ENCODE measurements around the gene DHRS2.
"Not testable (repeated sequence)": the region's sequence is repeated elsewhere in the genome, so short reads cannot be mapped to it uniquely, and the experiment has no call there.

The DHRS2 gene

DNA sequence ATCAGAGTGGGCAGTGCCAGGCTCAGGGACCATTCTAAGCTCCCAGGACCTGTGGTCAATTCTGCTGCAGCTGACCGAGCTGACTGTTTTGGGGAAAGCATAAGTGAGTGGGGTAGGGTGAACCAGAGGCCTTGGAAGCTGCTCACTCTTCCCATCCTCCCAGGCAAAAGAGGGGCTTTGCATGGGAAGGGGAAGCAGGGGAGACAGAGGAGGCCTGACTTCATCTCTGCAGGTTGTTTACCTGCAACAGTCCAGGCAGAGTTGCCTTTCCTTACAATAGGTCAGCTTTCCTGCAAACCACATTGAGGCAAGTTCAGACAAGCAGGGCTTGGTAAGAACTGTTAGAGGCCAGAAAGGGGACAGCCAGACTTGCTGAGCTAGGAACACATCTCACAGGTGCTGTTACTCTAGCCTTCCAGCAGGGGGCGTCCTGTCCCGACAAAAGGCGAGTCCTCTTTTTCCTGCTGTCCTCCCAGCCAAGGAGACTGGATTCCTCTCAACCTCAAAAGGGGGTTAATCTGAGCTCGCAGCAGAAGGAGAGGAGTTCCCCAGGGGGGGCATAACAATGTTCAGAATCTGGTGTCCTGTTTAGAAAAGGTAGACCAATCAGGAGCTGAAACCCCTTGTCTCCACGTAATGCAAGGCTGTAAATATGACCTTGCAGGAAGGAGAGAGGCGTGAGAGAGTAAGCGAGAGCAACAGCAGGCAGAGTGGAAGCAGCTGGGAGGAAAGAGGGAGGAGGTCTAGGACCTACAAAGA, 4.3 kb upstream of the DHRS2 start:
- TF ChIP-seq, protein P1, sequence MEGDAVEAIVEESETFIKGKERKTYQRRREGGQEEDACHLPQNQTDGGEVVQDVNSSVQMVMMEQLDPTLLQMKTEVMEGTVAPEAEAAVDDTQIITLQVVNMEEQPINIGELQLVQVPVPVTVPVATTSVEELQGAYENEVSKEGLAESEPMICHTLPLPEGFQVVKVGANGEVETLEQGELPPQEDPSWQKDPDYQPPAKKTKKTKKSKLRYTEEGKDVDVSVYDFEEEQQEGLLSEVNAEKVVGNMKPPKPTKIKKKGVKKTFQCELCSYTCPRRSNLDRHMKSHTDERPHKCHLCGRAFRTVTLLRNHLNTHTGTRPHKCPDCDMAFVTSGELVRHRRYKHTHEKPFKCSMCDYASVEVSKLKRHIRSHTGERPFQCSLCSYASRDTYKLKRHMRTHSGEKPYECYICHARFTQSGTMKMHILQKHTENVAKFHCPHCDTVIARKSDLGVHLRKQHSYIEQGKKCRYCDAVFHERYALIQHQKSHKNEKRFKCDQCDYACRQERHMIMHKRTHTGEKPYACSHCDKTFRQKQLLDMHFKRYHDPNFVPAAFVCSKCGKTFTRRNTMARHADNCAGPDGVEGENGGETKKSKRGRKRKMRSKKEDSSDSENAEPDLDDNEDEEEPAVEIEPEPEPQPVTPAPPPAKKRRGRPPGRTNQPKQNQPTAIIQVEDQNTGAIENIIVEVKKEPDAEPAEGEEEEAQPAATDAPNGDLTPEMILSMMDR (IDR thresholded peaks at IDR 0.05; ENCODE audit: low read depth, low read length): peak; percentile 95
- in situ Hi-C loops (cut with HindIII; ENCODE audit: low sequenced_read_pairs): no loop called here
- H3K4me3 ChIP-seq (ENCODE audit: low read depth, low read length): no peak overlapping the region
- DNase-seq (ENCODE audit: low read depth, low spot score): peak; percentile 72

DNA sequence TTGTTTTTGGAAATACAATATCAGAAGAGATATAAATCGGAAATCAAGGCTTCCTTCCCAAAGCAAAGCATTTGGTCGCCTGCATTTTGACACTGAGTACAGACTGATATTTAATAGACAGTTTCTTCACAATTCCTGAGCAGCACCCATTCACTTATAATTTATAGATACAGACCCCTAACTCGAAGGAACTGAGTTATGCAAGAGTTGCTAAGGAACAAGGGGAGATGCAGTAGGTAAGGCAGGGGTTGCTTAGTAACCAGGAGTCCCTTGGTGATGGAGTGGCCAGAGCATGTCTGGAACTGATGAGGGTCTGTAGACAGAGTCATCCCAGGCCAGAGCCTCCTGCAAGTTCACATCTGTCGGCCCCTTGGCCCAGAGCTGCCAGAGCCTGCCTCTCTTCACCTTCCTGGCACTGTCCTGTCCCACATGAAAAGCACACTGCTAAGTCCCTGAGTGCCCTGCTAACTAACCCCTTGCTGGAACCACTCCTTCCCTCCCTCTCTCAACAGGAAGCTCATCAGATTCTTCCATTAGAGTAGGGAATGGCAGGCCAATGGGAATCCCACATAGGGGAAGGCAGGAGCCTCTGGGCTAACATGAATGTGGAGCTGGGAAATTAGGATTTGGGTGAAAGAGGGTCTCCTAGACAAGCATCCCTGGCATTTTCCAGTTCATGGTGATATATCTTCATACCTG, 3.6 kb upstream of the DHRS2 start:
- in situ Hi-C loops (cut with HindIII; ENCODE audit: low sequenced_read_pairs): no loop called here
- no peak overlapping the region for H3K4me3 ChIP-seq (ENCODE audit: low read depth, low read length)
- no peak for DNase-seq (ENCODE audit: low read depth, low spot score)
- TF ChIP-seq, protein P1 (IDR thresholded peaks at IDR 0.05; ENCODE audit: low read depth, low read length): no peak

DNA sequence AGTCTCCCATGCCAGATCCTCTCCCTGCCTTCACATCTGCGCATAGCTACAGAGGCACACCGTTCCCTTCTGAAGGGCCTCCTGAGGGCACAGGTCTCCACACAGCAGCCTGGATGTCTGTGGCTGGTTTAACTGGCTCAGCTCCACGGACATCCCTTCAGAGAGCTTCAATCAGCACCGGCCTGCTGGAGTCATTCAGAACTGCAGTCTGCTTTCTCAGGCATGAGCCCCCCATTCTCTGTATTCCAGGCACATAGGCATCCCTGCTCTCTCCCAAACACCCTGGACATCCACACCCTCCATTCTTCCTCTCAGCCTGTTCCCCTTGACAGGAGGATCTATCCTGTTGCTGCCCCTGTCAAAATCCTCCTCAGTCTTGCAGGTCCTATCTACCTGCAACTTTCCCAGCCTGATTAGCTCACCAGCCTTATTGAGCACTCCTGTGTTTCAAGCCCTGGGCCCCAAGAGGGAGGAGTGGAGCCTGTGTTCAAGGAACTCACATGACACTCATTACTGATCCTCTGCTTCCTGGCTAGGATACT, 2.9 kb upstream of the DHRS2 start:
- in situ Hi-C loops (cut with HindIII; ENCODE audit: low sequenced_read_pairs): no loop called here
- TF ChIP-seq, protein P1 (IDR thresholded peaks at IDR 0.05; ENCODE audit: low read depth, low read length): no peak

DNA sequence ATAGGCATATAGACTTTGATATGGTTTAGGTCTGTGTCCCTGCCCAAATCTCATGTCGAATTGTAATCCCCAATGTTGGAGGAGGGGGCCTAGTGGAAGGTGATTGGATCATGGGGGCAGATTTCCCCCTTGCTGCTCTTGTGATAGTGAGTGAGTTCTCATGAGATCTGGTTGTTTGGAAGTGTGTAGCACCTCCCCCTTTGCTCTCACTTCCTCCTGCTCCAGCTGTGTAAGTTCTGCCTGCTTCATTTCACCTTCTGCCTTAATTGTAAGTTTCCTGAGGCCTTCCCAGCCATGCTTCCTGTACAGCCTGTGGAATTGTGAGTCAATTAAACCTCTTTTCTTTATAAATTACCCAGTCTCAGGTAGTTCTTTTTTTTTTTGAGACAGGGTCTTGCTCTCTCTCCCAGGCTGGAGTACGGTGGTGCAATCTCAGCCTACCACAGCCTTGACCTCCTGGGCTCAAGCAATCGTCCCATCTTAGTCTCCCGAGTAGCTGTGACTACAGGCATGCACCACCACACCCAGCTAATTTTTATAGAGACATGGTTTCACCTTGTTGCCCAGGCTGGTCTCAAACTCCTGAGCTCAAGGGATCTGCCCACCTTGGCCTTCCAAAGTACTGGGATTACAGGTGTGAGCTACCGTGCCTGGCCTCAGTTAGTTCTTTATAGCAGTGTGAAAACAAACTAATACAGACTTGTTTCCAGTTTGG, 1.3 kb upstream of the DHRS2 start:
- H3K4me3 ChIP-seq (ENCODE audit: low read depth, low read length); in situ Hi-C loops (cut with HindIII; ENCODE audit: low sequenced_read_pairs); DNase-seq (ENCODE audit: low read depth, low spot score): not testable (repeated sequence)

More for the DNA sequence above, 2.9 kb upstream of the DHRS2 start:
- H3K4me3 ChIP-seq (ENCODE audit: low read depth, low read length): no peak overlapping the region
- no peak for DNase-seq (ENCODE audit: low read depth, low spot score)

DNA sequence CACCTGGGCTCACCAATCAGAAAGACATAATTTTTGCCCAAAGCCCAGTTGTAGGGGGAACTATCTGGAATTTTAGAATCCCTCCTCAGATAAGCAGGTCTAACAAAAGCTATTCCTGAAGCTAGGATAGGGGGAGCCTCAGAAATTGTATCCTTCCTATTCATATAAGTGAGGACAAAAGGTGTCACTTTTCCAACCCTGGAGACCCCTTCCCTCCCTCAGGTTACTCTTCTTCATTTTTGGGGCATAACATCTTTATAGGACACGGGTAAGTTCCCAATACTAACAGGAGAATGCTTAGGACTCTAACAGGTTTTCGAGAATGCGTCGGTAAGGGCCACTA, 1.1 kb downstream of the DHRS2 start:
- in situ Hi-C loops (cut with HindIII; ENCODE audit: low sequenced_read_pairs); H3K4me3 ChIP-seq (ENCODE audit: low read depth, low read length); DNase-seq (ENCODE audit: low read depth, low spot score): not testable (repeated sequence)

DNA sequence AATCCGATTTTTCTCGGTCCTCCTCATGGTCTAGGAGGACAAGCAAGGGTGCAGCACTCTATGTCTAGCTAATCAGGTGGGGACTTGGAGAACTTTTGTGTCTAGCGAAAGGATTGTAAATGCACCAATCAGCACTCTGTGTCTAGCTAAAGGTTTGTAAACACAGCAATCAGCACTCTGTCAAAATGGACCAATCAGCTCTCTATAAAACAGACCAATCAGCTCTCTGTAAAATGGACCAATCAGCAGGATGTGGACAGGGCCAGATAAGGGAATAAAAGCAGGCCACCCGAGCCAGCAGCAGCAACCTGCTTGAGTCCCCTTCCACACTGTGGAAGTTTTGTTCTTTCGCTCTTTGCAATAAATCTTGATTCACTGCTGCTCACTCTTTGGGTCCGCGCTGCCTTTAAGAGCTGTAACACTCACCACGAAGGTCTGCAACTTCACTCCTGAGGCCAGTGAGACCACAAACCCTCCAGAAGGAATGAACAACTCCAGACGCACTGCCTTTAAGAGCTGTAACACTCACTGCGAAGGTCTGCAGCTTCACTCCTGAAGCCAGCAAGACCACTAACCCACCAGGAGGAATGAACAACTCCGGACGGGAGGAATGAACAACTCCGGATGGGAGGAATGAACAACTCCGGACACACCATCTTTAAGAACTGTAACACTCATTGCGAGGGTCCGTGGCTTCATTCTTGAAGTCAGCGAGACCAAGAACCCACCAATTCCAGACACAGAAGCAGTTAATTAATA, 1.7 kb downstream of the DHRS2 start:
- H3K4me3 ChIP-seq (ENCODE audit: low read depth, low read length); in situ Hi-C loops (cut with HindIII; ENCODE audit: low sequenced_read_pairs); DNase-seq (ENCODE audit: low read depth, low spot score): not testable (repeated sequence)

DNA sequence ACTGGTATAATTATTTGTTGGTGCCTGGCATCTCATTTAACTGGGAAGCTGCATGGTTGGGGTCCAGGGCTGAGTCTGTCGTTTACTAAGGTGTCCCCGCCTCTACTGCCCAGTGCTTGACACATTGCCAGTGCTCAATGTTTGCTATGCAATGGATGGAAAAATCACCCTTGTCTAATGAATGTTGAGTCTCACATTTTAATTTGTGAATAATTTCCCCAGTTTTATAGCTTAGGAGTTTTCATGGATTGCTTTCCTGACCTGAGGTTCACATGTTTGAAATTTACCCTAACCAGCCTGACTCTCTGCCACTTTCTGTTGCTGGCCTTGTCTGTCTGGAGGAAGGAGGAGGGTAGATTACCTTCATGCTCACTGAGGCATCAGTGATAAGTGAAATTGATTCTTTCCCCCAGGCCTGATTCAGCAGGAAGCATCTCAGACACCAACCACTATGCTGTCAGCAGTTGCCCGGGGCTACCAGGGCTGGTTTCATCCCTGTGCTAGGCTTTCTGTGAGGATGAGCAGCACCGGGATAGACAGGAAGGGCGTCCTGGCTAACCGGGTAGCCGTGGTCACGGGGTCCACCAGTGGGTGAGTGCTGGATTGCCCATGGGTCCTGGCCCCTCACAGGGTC, 2.4 kb downstream of the DHRS2 start:
- TF ChIP-seq, protein P1 (IDR thresholded peaks at IDR 0.05; ENCODE audit: low read depth, low read length): no peak
- no peak for DNase-seq (ENCODE audit: low read depth, low spot score)
- no peak overlapping the region for H3K4me3 ChIP-seq (ENCODE audit: low read depth, low read length)
- in situ Hi-C loops (cut with HindIII; ENCODE audit: low sequenced_read_pairs): no loop called here
